CD1c-positive myeloid dendritic cell (primary cell): ENCODE results near the gene CSNK2A1.

Source experiments
- DNase-seq: peaks from one replicate; pipeline ENCODE4 v3.0.0-alpha.2; 2016; ENCODE audit errors: extremely low spot score

Gene CSNK2A1

GRCh38 chr20:564192-564591 lies 20.6 kb upstream of the CSNK2A1 start:
- DNase-seq = no peak

GRCh38 chr20:563187-563586 lies 19.6 kb upstream of the CSNK2A1 start:
- no peak for DNase-seq

- DNase-seq = no peak
These were observed 18.8 kb upstream of the CSNK2A1 start for GRCh38 chr20:562232-562897.

GRCh38 chr20:561437-562231 lies 18.0 kb upstream of the CSNK2A1 start:
- DNase-seq = peak; percentile 75

- no peak for DNase-seq
These were observed 17.1 kb upstream of the CSNK2A1 start for GRCh38 chr20:560680-561079.

- no peak for DNase-seq
These were observed 14.5 kb upstream of the CSNK2A1 start for GRCh38 chr20:558117-558516.

- DNase-seq = no peak
These were observed 13.4 kb upstream of the CSNK2A1 start for GRCh38 chr20:556984-557383.

- no peak for DNase-seq
These were observed 12.4 kb upstream of the CSNK2A1 start for GRCh38 chr20:555976-556385.

GRCh38 chr20:550611-551010 lies 7.0 kb upstream of the CSNK2A1 start:
- DNase-seq = no peak

GRCh38 chr20:549722-550496 lies 6.3 kb upstream of the CSNK2A1 start:
- DNase-seq = no peak

- no peak for DNase-seq
These were observed 5.3 kb upstream of the CSNK2A1 start for GRCh38 chr20:548906-549305.

- no peak for DNase-seq
These were observed 3.8 kb upstream of the CSNK2A1 start for GRCh38 chr20:547394-547793.

- no peak for DNase-seq
These were observed 2.8 kb upstream of the CSNK2A1 start for GRCh38 chr20:546353-546752.

GRCh38 chr20:544153-544725 lies 649 bp upstream of the CSNK2A1 start:
- DNase-seq = no peak

- DNase-seq = no peak
These were observed 717 bp downstream of the CSNK2A1 start for GRCh38 chr20:542777-543368.

- DNase-seq = no peak
These were observed 3.0 kb downstream of the CSNK2A1 start for GRCh38 chr20:540391-541201.

- DNase-seq = no peak
These were observed 3.7 kb downstream of the CSNK2A1 start for GRCh38 chr20:539848-540247.

GRCh38 chr20:539191-539590 lies 4.4 kb downstream of the CSNK2A1 start:
- peak; percentile 40 for DNase-seq

- no peak for DNase-seq
These were observed 5.6 kb downstream of the CSNK2A1 start for GRCh38 chr20:537983-538382.

GRCh38 chr20:536426-537010 lies 7.1 kb downstream of the CSNK2A1 start:
- no peak for DNase-seq

GRCh38 chr20:535958-536357 lies 7.6 kb downstream of the CSNK2A1 start:
- DNase-seq = peak; percentile 23
